D721Med (cell line): Measurements from ENCODE around the gene PSD4.
A peak's percentile ranks its signal among the peaks of the same experiment; 100 is the strongest.

Experiments
- DNase-seq: peaks from one replicate; pipeline ENCODE4 v3.0.0; 2011; ENCODE audit warnings: low spot score; ENCODE audit not compliant: insufficient read length
- FAIRE-seq: peaks from 2 replicates; lab custom pipeline; 2011; peaks lifted over from hg19 to GRCh38; lab: Jason Lieb, UNC
- CTCF ChIP-seq: IDR thresholded peaks from 2 replicates; pipeline ENCODE4 v1.5.1; 2012; ENCODE audit warnings: mild to moderate bottlenecking, control low read depth; ENCODE audit not compliant: insufficient read depth; ENCODE audit errors: missing control alignments

The PSD4 gene

GRCh38 chr2:113198048-113198789 lies 24.4 kb downstream of the PSD4 start:
- no peak for FAIRE-seq
- no peak for DNase-seq
- TF ChIP-seq CTCF = no peak

GRCh38 chr2:113198790-113199612 lies 25.2 kb downstream of the PSD4 start:
- FAIRE-seq = no peak
- DNase-seq = peak; percentile 68
- TF ChIP-seq CTCF = peak; percentile 62

- no peak for TF ChIP-seq CTCF
These were observed 26.5 kb downstream of the PSD4 start for GRCh38 chr2:113200236-113200635.

GRCh38 chr2:113200736-113201490 lies 27.1 kb downstream of the PSD4 start:
- FAIRE-seq = no peak
- no peak for DNase-seq
- TF ChIP-seq CTCF = no peak

More at GRCh38 chr2:113200236-113200635, 26.5 kb downstream of the PSD4 start:
- no peak for FAIRE-seq
- no peak for DNase-seq

- DNase-seq = no peak
- TF ChIP-seq CTCF = no peak
- FAIRE-seq = no peak
These were observed 27.9 kb downstream of the PSD4 start for GRCh38 chr2:113201496-113202304.
